GM19099 (cell line): ENCODE data around the gene LHFPL2.

Source experiments
- POLR2A ChIP-seq: IDR thresholded peaks from 3 replicates; pipeline ENCODE4 v1.6.1; 2011; ENCODE audit warnings: low read depth; ENCODE audit not compliant: insufficient read length; ENCODE audit errors: extremely low read depth

LHFPL2 gene

DNA sequence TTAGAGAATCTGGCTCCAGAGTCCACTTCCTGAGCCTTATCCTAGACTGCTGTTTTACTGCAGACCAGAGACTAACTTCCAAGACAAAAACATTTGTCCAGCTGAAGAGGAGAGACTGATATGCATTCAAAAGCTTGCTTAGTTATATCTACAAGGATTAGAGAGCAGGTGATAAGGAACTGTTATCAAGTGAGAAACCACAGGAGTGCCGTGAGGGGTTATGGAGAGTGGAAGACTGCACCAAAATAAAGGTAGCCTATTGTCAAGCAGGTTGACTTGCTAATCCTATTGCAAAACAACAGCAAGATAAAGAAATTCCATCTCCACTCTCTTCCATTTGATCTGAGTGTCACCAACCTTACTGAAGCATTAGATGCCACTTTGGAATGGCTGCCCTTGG is 149.1 kb downstream of the LHFPL2 start:
- no peak for TF ChIP-seq POLR2A

- TF ChIP-seq POLR2A = no peak
These were observed 150.7 kb downstream of the LHFPL2 start for GRCh38 chr5:78497573-78498533.

DNA sequence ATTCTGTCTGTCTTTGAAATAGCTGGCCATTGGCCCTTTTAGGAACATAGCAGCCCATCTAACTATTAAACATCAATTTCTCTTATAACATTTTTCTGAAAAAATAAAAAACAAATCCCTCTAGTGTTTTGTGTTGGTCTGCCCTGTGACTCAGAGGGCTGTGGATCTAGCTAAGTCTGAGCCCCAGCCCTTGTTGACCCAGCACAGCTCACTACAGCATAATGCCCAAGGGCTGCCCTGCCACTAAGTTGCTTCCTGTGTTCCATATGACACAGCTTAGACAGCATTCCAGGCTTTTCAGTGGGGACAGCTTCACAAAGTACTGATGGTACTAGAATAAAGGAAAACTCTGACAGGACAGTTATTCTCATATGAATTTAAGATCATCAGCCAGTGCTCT is 152.2 kb downstream of the LHFPL2 start:
- no peak for TF ChIP-seq POLR2A

DNA sequence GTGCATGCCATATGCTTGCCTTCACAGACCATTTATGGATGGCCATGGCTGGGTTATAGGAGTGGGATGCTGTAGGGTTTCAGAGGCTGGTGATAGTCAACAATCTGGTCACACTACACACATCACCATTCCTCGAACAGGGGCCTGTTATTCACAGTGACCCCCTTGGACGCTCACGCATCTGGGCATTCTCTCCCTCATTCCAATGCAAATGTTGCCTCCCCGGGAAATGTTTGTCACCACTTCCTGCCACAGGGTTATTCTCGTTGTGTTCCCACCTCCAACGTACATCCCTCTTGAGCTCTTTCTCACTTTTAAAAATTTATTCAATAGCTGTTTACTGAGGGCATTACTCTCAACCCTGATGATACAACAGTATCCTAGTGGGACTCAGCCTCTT is 152.8 kb downstream of the LHFPL2 start:
- no peak for TF ChIP-seq POLR2A

GRCh38 chr5:78492650-78493049 is 155.9 kb downstream of the LHFPL2 start:
- no peak for TF ChIP-seq POLR2A

DNA sequence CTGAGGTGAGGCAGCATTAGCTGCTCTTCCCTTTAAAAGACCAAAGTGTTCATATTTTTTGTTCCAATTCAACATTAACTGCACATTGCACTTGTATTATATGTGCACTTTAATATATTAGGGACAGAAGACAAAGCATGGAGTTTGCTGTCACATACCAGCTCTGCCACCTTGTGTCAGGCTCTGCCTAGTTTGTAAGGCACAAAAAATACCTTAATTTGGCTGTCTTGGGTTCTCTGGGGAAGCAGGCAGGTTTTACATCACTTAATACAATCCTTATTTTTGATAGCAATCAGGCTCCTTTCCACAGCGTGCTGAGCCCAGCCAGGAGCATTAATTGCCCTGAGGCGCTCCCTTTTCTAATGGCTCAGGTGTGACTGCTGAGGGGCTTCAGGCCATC is 156.3 kb downstream of the LHFPL2 start:
- no peak for TF ChIP-seq POLR2A

DNA sequence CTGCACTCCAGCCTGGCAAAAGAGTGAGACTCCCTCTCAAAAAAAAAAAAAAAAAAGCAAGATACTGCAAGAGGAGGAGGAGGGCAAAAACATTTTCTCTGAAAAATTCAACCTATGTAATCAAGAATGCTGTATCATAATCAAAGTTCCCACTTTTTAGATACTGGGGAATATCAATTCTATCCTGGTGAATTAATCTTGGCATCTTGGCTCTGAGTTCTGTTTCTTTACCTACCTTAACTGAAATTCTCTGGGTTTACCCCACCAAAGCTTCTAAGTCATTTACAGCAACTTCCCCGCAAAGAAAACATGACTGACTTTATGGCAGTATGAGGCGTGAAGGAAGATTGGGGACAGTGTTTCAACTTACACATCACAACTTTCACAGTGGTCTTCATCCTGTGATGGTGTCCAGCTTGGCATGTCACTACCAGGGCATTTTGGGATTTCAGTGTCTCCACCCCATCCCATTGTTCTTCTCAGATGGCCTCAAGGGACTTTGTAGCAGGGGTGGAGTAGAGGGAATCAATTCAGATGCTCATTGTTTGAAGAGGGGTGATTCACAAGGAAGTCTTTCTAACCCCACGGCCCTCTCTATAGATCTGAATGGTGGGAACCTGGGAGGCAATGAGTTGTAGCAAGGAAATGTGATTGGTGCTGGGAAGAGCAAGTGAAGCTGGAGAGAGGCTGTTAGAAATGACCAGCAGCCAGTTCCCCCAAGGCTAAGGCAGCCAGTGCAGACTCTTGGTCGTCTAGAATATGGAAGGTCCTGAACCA is 157.7 kb downstream of the LHFPL2 start:
- no peak for TF ChIP-seq POLR2A

GRCh38 chr5:78487846-78488245 is 160.7 kb downstream of the LHFPL2 start:
- TF ChIP-seq POLR2A = no peak

DNA sequence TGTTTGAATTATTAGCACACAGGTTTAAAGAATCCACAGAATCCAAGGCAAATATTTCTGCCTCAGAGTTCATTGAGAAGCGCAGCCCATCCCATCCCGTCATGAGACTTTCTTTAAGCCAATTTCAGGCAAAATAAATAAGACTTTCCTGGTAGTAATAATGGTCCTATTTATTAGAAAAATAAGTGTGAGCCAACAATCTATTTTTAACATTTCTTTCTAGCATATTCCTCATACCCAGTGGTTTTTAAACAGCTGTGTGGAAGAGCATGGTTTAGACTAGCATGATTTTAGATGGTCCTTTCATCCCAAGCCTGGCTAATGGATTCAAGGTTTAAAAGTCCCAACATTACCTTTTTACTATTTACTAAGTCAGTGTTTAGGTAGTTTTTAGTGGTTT is 162.4 kb downstream of the LHFPL2 start:
- TF ChIP-seq POLR2A = no peak

GRCh38 chr5:78483809-78484521 is 164.6 kb downstream of the LHFPL2 start:
- TF ChIP-seq POLR2A = no peak

DNA sequence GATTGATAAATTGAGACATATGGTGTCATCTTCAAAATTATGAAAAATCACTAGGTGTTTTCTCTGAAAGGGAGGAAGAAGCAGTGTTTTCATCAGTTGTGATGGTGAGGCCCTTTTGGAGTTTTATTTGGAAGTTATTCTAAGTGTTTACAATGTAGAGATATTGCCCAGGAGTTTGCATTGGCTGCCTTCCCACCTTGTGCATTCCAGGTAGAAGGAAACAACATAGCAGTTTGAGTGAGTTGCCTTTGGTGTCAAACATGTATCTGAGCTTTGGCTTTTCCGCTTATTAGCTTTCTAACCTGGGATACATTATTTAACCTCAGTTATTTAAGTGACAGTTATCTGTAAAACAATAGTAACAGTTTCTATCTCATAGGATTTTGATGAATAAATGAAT is 165.6 kb downstream of the LHFPL2 start:
- TF ChIP-seq POLR2A = no peak

- no peak for TF ChIP-seq POLR2A
These were observed 171.8 kb downstream of the LHFPL2 start for GRCh38 chr5:78476795-78477194.

GRCh38 chr5:78475370-78475769 is 173.2 kb downstream of the LHFPL2 start:
- no peak for TF ChIP-seq POLR2A

- TF ChIP-seq POLR2A = no peak
These were observed 174.8 kb downstream of the LHFPL2 start for GRCh38 chr5:78473751-78474150.

GRCh38 chr5:78472469-78473106 is 176.0 kb downstream of the LHFPL2 start:
- TF ChIP-seq POLR2A = no peak

DNA sequence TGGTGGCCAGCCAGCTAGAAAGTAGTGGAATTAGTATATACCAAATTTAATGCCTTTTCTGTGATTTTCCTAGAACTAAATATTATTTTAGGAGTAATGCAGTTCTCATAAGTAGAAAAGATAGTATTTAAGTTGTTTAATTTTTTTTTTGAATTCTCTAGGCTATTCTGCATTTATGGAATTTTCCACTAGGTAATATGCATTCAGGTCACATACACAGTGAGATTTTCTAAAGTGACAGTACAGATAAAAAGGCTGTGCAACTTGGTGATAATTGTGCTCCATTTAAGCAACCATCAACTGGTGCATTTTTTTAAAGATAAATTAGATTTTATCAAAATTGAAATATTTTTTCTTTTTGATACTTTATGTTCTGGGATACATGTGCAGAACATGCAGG is 176.7 kb downstream of the LHFPL2 start:
- no peak for TF ChIP-seq POLR2A
